HG02852 (cell line): ENCODE data around the gene EFCAB6.

Source experiments
- ATAC-seq: cut with Tn5 transposase; IDR thresholded peaks from one replicate; pipeline ENCODE4 v1.9.1; 2021; ENCODE audit warnings: mild to moderate bottlenecking, moderate library complexity; ENCODE audit not compliant: unreplicated experiment

Gene EFCAB6

GRCh38 chr22:43830931-43831560 lies 18.9 kb upstream of the EFCAB6 start:
- ATAC-seq, result no peak

- ATAC-seq, result no peak
Observed at GRCh38 chr22:43829904-43830851, 18.1 kb upstream of the EFCAB6 start.

GRCh38 chr22:43828998-43829782 lies 17.1 kb upstream of the EFCAB6 start:
- ATAC-seq, result no peak

DNA sequence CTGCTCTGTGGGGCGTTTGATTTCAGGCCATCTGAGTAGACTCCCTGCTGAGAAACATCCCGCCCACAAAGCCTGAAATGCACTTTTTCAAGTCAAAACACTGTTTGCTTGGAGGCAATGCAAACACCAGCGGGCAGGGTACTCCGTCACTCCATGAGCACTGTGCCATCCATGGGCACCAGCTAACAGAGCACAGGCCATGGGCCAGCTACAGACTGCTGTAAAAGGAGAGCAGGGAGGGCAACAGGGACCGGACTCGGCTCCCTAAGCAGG lies 16.6 kb upstream of the EFCAB6 start:
- ATAC-seq, result no peak

- no peak for ATAC-seq
Observed at GRCh38 chr22:43827926-43828724, 16.0 kb upstream of the EFCAB6 start.

DNA sequence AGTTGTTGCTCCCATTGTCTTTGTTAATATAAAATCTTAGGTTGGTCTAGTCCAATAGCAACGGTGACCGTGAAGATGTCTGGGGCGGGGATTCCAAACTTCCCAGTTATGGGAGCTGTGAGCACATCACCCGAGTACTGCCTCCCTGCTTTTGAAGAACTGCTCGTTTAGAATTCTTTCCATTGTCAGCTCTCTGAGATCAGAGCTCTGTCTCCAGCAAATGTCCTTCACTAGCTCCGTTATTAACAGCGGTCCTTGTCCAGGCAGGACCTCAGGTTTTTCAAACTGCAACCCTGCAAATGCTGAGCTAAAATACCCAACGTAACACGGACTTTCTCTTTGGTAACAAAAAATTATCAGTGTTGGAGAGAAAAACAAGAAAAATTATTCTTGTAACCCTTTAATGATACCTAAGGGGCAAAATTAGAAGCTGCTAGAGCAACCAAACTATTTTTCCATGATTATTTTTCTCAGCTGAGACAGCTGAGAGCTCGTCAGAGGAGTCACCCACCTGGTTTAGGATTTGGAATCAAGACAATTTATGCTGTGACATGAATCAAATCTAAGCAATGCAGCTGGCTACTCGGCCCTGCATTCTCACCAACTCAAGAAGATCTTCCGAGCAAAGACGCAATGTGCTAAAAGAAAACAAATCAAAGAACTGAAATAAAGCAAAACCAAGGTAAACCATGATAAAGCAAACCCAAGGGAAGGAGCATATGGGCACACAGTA lies 15.1 kb upstream of the EFCAB6 start:
- ATAC-seq, result no peak

DNA sequence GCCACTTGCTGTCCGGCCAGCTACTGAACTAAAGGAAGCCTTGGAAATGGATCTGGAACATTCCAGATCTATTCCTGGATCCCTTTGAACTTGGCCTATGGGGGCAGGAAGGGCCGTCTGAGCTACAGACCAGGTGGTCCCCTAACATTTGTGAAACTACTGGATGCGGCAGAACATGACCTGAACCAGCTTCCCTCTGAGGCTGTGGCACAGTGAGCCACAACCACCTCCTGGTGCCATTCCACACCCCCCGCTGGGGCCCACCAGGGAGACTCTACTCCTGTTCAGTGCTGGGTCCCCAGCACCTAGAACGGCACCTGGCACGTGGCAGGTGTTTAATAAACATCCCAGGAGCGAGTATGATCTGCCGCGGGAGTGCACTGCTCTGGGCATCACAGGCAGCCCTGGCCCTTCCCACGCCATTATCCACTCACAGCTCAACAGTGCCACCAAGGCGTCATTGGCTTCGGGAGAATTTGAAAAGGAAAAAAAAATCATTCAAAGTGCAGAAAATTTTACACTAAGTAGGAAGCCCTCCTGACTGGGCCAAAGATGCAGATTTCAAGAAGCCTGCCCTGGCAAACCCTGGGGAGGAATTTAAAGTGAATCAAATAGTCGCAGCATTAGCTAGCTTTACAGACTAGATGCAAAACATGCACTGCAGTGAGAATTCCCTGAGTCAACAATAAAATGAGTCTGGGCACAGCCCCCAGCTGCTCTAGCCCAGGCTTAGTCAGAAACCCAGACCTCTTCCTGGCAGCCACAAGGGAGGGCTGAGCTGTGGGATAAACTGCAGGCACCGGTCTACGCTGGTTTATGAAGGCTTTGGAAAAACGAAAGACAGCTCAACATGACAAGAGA lies 14.3 kb upstream of the EFCAB6 start:
- no peak for ATAC-seq

- no peak for ATAC-seq
Observed at GRCh38 chr22:43825651-43826050, 13.5 kb upstream of the EFCAB6 start.

DNA sequence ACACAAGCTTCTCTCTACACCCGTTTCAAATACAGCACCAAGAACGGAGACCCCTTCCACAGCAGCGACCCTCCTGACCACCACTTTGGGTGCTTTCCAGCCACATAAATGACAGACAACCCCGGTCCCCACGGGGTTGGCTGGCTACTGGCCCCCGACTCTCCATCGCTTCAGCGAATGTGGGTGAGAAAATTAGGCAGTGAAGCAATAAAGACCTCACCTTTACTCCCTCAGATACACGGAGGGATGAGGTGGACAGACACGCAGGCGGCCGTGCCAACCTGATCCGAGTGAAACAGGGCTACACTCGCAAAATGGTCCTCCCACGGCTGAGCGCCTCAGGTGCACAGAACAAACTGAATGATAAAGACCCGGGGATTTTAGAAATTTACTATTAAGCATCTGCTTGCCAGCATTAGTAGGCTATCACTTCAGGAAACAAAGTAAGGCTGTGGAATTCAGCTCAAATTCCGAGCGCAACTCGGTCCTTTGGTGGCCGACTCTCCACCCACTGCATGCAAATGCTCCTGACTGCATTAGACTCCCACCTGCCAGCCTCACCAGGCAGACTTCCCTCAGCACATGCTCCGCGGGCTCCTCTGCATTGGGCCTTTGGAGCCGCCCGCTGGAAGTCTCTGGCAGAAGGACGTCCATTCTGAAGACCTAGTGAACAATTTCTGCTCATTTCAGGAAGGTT lies 12.8 kb upstream of the EFCAB6 start:
- ATAC-seq, result no peak

DNA sequence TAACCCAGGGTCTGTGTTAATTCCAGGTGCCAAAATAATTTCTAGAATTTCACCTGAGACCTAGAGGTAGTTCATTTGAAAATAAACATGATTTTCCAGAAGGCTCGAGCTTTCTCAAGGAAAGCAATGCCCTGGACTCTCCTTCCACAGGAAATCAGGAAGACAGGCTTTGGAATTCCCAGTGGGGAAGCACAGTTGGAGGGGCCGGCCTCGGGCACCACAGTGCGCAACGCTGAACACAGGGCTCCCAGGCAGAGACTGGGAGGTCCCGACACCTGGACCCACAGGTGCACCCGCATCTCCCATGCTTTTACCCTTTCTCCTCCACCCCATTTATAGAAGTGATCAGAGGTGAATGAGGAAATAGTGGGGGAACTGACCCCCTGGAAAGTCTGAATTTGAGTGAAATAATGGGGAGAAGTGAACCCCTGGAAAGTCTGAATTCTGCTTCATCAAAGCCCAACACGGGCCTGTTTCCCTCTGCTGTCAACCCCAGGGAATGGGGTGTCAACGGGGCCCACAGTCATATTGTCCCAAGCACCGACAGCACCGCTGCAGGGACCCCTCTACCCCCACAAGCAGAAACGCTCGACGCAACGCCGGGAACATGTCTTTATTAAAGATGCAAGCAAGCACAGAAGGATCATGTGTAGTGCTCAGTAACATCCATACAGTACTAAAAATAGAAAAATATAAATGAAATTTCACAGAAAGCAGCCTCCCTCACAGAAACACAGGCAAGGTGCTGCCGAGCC lies 12.0 kb upstream of the EFCAB6 start:
- no peak for ATAC-seq

DNA sequence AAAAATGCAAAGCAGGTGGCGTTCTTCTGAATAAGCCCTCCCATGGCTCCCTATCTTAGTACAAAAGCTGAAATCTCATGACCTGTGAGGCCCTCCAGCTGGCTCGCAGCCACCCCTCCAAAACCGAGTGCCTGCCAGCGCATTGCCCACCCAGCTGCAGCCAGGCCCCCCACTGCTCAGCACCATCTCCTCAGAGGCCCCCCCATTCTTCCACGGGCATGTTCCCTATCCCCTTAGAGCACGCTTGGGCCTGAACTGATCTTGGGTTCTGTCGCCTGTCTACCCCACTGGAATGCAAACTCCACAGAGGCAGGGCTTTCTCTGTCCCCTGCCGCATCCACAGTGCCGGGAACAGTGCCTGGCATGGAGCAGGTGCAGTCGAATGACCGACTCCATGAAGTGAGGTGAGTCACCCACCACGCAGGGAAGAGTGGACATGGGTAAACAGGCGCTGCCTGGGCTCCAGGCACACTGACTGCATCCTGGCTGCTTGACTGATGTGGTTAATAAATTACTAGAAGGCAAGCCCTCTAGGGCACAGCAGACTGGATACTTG lies 11.3 kb upstream of the EFCAB6 start:
- ATAC-seq, result no peak

- no peak for ATAC-seq
Observed at GRCh38 chr22:43821606-43822425, 9.7 kb upstream of the EFCAB6 start.

DNA sequence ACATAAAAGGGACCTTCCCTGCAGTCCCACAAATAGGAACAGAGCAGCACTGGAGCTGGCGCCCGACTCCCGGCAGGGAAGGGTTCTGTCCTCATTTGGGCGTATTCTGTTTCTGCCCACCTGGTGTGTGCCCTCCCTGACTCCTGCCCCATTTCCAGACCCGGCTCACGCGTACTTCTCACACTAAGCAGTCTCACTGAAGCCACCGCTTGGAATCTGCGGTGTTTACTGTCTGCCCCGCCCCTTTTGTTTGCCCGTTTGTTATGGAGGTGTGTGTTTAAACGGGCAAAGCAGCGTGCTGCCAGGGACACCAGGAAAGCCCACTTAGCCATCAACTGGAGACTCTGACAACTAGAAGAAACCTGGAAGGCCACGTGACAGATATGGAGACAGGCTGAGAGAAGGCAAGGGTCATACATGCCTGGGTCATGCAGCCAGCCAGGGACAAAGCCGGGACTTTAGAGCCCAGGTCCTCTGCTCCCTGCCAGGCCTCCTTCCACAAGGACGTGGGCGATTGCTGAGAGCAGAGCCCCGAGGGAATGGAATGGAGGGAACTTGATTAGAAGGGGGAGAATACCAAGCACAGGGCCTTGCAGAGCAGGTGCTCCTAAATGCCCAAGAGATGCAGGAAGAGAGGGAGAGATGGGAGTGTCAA lies 8.7 kb upstream of the EFCAB6 start:
- no peak for ATAC-seq

GRCh38 chr22:43819931-43820640 lies 8.0 kb upstream of the EFCAB6 start:
- no peak for ATAC-seq

- no peak for ATAC-seq
Observed at GRCh38 chr22:43819421-43819921, 7.4 kb upstream of the EFCAB6 start.

DNA sequence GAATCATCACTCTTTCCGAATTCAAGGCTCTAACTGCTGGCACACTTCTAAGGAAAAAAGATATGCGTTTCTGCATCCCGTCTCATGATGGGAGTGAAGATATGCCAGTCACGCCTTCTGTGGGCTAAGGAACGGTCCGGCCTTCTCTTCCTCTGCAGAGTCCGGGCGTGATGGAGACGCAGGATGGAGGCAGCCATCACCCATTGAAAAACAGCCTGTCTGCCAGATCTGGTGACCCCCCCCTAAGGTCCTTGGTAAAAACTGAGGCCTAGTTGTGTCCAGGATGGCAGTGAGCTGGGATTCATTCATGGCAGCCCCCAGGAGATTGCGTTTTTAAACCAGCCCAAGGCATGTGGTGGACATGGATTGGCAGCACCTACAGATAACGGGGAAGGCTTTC lies 6.9 kb upstream of the EFCAB6 start:
- no peak for ATAC-seq
